HG03039 (cell line): ENCODE results near the gene GRM4.
"Not testable (repeated sequence)": the region's sequence is repeated elsewhere in the genome, so short reads cannot be mapped to it uniquely, and the experiment has no call there.

Source experiments
- ATAC-seq: cut with Tn5 transposase; IDR thresholded peaks from one replicate; pipeline ENCODE4 v1.9.1; 2021; ENCODE audit warnings: mild to moderate bottlenecking, moderate library complexity; ENCODE audit not compliant: unreplicated experiment

GRM4 gene

GRCh38 chr6:34027445-34027936 lies 118.4 kb downstream of the GRM4 start:
- no peak for ATAC-seq

- no peak for ATAC-seq
Measured at GRCh38 chr6:34025861-34026260, 120.0 kb downstream of the GRM4 start.

- ATAC-seq: no peak
Measured at GRCh38 chr6:34025112-34025807, 120.6 kb downstream of the GRM4 start.

- no peak for ATAC-seq
Measured at GRCh38 chr6:34022873-34023255, 123.0 kb downstream of the GRM4 start.

- ATAC-seq: no peak
Measured at GRCh38 chr6:34022250-34022872, 123.5 kb downstream of the GRM4 start.

- ATAC-seq: no peak
Measured at GRCh38 chr6:34021554-34022190, 124.2 kb downstream of the GRM4 start.

GRCh38 chr6:34020807-34021553 lies 124.9 kb downstream of the GRM4 start:
- ATAC-seq: no peak

- ATAC-seq: no peak
Measured at GRCh38 chr6:34020278-34020677, 125.6 kb downstream of the GRM4 start.

- ATAC-seq: no peak
Measured at GRCh38 chr6:34018961-34019606, 126.8 kb downstream of the GRM4 start.

- no peak for ATAC-seq
Measured at GRCh38 chr6:34018026-34018425, 127.9 kb downstream of the GRM4 start.

GRCh38 chr6:34017106-34017805 lies 128.6 kb downstream of the GRM4 start:
- no peak for ATAC-seq

GRCh38 chr6:34016573-34016972 lies 129.3 kb downstream of the GRM4 start:
- not testable (repeated sequence) for ATAC-seq

GRCh38 chr6:34015586-34015985 lies 130.3 kb downstream of the GRM4 start:
- no peak for ATAC-seq

- ATAC-seq: no peak
Measured at GRCh38 chr6:34011264-34011663, 134.6 kb downstream of the GRM4 start.

- no peak for ATAC-seq
Measured at GRCh38 chr6:34005901-34006531, 139.9 kb downstream of the GRM4 start.

GRCh38 chr6:34004706-34005105 lies 141.2 kb downstream of the GRM4 start:
- no peak for ATAC-seq

- ATAC-seq: no peak
Measured at GRCh38 chr6:34003962-34004361, 141.9 kb downstream of the GRM4 start.

GRCh38 chr6:34001706-34002621 lies 143.9 kb downstream of the GRM4 start:
- no peak for ATAC-seq

GRCh38 chr6:34000281-34000680 lies 145.6 kb downstream of the GRM4 start:
- ATAC-seq: no peak
